Activated CD8-positive, alpha-beta memory T cell treated with anti-CD3 and anti-CD28 coated beads, Interleukin-2, amount 10 ng/mL, durations not matched to agents 7 days and 5 days (primary cell): ENCODE measurements around the gene TIAM2. TPM values are rescaled to one million over a fixed set of nuclear protein-coding genes. Genes with fewer than 3 reads are reported as not detected.

Experiments
- ATAC-seq: fragments of 150-1000 bp; cut with Tn5 transposase; one replicate; pipeline ENCODE4 v1.10.0; 2021; ENCODE audit warnings: moderate library complexity
- CTCF ChIA-PET: fragments of 350-600 bp; sonication (Branson Sonifier 250); formaldehyde crosslinking; loops from one replicate; lab custom pipeline; 2021; ENCODE audit warnings: antibody characterized with exemption; lab: Charles Lee
- DNase-seq: peaks from one replicate; pipeline ENCODE4 v3.0.0-alpha.2; 2020
- H3K27ac Mint-ChIP-seq: one replicate; pipeline ENCODE4 v1.8.0; 2021; ENCODE audit warnings: mild to moderate bottlenecking, mixed read lengths
- H3K27me3 Mint-ChIP-seq: one replicate; pipeline ENCODE4 v1.8.0; 2021; ENCODE audit warnings: mixed read lengths
- H3K36me3 Mint-ChIP-seq: one replicate; pipeline ENCODE4 v1.8.0; 2021; ENCODE audit warnings: mild to moderate bottlenecking, mixed read lengths
- H3K4me1 Mint-ChIP-seq: one replicate; pipeline ENCODE4 v1.8.0; 2021; ENCODE audit warnings: mixed read lengths
- H3K4me3 Mint-ChIP-seq: one replicate; pipeline ENCODE4 v1.8.0; 2021; ENCODE audit warnings: mild to moderate bottlenecking, moderate library complexity, mixed read lengths
- H3K9me3 Mint-ChIP-seq: one replicate; pipeline ENCODE4 v1.8.0; 2022; ENCODE audit warnings: low read depth, mixed read lengths
- total RNA-seq, 2 experiments: library from RNA; stranded (reverse); gene quantifications; one replicate each; pipeline ENCODE4 v1.2.3, GENCODE V29; 2021

The TIAM2 gene
- total RNA-seq, 2 experiments from 2014 or later = 6.9 to 14.6 TPM

DNA sequence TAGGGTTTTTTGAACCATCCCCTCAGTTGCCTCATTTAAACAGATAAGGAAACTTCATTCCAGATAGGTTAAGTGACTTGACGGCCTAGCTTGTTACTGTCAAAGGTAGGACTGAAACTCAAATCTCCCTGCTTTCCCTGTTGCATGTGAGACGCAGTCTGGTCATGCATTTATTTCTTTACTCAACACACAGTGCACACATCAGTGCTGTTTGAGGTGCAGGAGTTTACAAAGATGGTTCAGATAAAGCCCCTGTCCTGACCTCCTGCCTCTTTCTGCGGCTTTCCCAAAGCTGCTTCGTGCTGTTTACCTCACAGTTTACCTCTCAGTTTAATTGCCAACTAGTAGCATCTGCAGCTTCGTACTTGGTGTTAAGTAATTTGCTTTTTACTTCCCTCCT, 26.6 kb downstream of the TIAM2 start:
- no peak overlapping the region for H3K27ac Mint-ChIP-seq
- no peaks in the 10 kb centered on the region for H3K9me3 Mint-ChIP-seq
- CTCF ChIA-PET = interaction anchor here (0.6 kb wide), 1 partner anchor 94 kb away, joined by 3 read pairs; no protein-coding TSS in a partner anchor
- DNase-seq = no peak
- H3K27me3 Mint-ChIP-seq = no peaks in the 10 kb centered on the region
- H3K4me1 Mint-ChIP-seq = no peaks in the 10 kb centered on the region
- no peak for ATAC-seq
- H3K36me3 Mint-ChIP-seq = no peaks in the 10 kb centered on the region
- H3K4me3 Mint-ChIP-seq = no peak overlapping the region

DNA sequence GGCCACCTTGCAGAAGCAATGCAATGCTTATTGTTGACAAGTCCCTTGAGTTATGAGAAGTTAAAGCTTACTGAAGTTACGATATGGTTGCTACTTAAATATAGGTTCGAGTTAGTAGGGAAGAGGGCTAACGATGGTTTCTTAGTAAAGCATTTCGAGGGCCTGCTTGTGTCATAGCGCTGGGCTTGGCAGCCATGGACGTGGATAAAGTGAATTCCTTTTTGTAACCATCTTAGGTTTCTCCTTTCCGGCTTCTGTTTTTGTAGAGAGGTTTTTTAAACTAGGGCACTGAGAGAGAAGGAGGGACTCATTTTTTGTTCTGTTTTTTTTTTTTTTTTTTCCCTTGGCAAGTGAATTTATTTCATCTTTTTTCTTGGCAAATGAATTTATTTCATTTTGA, 27.6 kb downstream of the TIAM2 start:
- Mint-ChIP-seq H3K4me3 (no peak overlapping the region), H3K4me1 (no peaks in the 10 kb centered on the region), H3K36me3 (no peaks in the 10 kb centered on the region), H3K9me3 (no peaks in the 10 kb centered on the region), H3K27ac (no peak overlapping the region), H3K27me3 (no peaks in the 10 kb centered on the region)
- CTCF ChIA-PET = no interaction called here
- ATAC-seq = no peak
- DNase-seq = no peak

DNA sequence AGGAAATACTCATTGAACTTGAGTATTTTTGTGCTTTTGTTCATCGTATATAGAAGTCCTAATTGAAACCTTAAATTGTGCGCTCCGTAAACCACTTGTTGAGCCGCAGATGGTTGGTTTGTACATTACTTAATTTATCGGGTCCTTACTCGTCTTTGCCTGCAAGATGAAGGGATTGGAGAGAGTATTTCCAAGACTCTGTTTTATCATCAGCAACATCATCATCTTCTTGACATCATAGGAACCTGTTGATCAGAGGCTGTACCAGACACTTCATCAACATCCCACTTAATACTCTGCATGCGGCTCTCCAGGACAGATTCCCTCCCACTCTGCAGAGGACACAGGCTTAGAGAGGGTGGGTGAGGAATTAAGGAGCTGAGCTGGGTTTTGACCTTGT, 28.6 kb downstream of the TIAM2 start:
- no peak for ATAC-seq
- no peak for DNase-seq
- no peaks in the 10 kb centered on the region for H3K9me3 Mint-ChIP-seq
- no peaks in the 10 kb centered on the region for H3K36me3 Mint-ChIP-seq
- no peak overlapping the region for H3K4me3 Mint-ChIP-seq
- no peaks in the 10 kb centered on the region for H3K4me1 Mint-ChIP-seq
- no peak overlapping the region for H3K27ac Mint-ChIP-seq
- H3K27me3 Mint-ChIP-seq = no peaks in the 10 kb centered on the region
- CTCF ChIA-PET = interaction anchor here (0.6 kb wide), 1 partner anchor 395 kb away, joined by 3 read pairs; no protein-coding TSS in a partner anchor

DNA sequence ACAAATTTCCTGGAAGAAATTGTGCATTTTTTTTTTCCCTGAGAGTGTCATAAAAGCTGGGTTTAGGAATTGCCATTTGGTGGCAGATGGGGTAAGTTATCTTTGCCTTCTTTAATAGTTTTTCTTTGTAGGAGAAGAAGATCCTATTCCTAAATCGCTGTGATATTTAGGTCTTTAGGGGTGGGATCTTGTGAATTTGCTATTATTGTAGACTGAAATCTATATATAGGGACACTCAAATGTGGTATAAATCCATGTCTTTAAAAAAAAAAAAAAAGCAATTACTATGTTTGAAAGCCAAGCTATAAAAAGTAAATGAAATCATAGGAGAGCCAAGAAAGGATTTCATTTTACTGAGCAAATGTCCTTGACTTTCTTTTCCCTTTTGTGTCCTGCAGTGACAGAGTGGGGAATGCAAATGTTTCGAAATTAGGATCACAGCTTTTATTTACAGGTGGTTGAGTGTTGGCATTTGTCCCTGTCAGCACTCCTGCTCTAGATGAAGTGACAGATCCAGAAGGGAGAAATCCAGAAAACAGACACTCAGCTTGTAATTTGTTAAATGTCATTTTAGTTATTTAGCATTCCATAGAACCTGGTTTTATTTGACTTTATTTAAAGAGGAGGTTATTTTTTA, 29.4 kb downstream of the TIAM2 start:
- CTCF ChIA-PET = interaction anchor here (0.6 kb wide), 1 partner anchor 396 kb away, joined by 3 read pairs; no protein-coding TSS in a partner anchor
- H3K4me1 Mint-ChIP-seq = no peaks in the 10 kb centered on the region
- DNase-seq = no peak
- no peak overlapping the region for H3K4me3 Mint-ChIP-seq
- no peaks in the 10 kb centered on the region for H3K9me3 Mint-ChIP-seq
- no peaks in the 10 kb centered on the region for H3K36me3 Mint-ChIP-seq
- no peak for ATAC-seq
- no peak overlapping the region for H3K27ac Mint-ChIP-seq
- H3K27me3 Mint-ChIP-seq = no peaks in the 10 kb centered on the region

DNA sequence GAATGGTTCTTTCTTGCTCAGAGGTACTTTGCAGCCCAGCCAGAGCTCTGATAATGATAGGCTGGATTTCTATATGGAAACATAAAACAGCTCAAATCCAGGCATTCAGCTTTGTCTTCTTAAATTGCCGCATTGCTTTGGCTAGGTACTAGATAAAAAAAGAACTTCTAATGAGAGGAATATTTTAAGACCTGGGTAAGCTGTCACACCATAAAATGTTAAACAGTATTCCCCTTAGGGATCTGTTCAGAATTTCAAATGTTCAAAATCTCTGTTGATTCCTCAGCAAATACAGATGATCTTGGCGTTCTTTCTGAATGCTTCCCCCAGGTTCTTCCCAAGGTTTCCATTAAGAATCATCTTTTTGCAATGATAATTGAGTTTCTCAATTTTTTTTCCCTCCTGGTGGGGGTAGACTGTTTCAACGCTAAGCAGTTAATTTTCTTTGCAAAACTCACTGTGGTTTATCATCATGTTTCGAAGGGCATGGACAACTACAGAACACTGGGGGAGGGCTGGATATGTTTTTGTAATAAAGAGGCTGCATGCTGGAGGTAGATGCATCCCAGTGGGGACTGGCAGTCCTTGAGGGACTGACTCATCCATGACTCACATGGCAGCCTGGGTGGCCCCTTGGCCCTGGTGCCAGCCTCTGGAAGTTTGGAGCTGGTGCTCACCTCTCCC, 31.0 kb downstream of the TIAM2 start:
- Mint-ChIP-seq H3K4me1 (no peaks in the 10 kb centered on the region), H3K27me3 (no peaks in the 10 kb centered on the region), H3K9me3 (no peaks in the 10 kb centered on the region), H3K27ac (no peak overlapping the region), H3K4me3 (no peak overlapping the region), H3K36me3 (no peaks in the 10 kb centered on the region)
- no peak for ATAC-seq
- CTCF ChIA-PET = no interaction called here
- no peak for DNase-seq

DNA sequence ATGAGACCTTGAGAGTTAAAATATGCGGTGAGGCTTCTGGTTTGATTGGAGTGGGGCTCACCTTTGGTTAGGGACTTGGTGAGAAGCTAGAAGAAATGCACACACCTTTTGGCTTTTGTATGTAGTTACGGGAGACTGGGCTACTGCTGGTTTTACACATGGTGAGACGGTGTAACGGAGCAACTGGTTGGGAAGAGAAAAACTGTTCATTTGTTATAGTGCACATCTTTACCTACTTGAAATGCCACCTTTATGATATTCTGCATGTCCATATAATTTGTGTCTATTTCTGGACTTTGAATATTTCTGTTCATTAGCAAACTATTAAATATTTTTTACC, 31.6 kb downstream of the TIAM2 start:
- H3K9me3 Mint-ChIP-seq = no peaks in the 10 kb centered on the region
- no peak overlapping the region for H3K27ac Mint-ChIP-seq
- no peak for DNase-seq
- no peaks in the 10 kb centered on the region for H3K27me3 Mint-ChIP-seq
- CTCF ChIA-PET = no interaction called here
- no peaks in the 10 kb centered on the region for H3K36me3 Mint-ChIP-seq
- H3K4me1 Mint-ChIP-seq = no peaks in the 10 kb centered on the region
- ATAC-seq = no peak
- H3K4me3 Mint-ChIP-seq = no peak overlapping the region

DNA sequence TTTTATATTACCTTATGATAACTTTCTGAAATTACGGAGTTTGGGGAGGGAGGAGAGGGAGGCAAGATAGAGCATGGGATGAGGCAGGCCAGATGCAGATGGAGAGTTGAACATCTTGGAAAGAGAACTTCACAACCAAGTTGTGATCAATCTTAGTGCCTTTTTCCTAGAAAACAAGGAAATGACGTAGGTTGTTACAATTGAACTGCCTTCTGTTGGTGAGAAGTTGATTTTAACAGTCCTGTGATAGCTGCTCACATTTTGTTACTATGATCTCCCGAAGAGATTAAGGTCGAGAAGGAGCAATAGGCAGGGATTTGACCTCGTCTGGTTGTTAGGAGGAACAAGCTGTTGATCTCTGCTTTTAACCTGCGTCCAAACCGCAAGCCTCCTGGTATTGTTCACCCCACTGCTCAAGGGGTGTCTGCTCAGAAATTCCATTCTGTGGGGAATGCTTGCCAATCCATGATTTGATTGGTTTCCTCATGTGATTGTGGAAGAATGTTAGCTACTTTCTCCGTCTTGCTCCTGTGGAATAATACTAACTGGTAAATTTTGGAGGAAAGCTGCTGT, 35.1 kb downstream of the TIAM2 start:
- H3K36me3 Mint-ChIP-seq = no peaks in the 10 kb centered on the region
- no peak overlapping the region for H3K27ac Mint-ChIP-seq
- DNase-seq (no peak), ATAC-seq (no peak)
- no peaks in the 10 kb centered on the region for H3K9me3 Mint-ChIP-seq
- no peak overlapping the region for H3K4me3 Mint-ChIP-seq
- no peaks in the 10 kb centered on the region for H3K27me3 Mint-ChIP-seq
- H3K4me1 Mint-ChIP-seq = no peaks in the 10 kb centered on the region
- CTCF ChIA-PET = no interaction called here

DNA sequence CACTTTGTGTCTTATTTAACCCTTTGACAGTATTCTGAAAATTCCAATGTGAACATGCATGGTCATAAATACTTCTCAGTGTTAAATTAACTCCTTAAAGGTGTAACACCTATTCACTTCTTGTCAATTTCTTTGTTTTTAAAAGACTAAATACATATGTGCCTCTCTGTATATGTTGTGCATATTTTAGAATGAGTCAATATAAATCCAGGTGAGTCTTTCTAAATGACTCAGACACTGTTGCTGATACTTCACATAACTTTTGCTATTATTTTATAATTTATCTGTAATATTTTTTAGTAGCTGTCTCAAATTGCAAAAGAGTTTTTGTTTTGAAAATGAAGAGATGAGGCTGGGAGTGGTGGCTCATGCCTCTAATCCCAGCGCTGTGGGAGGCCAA, 36.0 kb downstream of the TIAM2 start:
- Mint-ChIP-seq H3K27me3 (no peaks in the 10 kb centered on the region), H3K9me3 (no peaks in the 10 kb centered on the region), H3K4me1 (no peaks in the 10 kb centered on the region), H3K36me3 (no peaks in the 10 kb centered on the region), H3K4me3 (no peak overlapping the region), H3K27ac (no peak overlapping the region)
- DNase-seq = no peak
- CTCF ChIA-PET = no interaction called here
- no peak for ATAC-seq

DNA sequence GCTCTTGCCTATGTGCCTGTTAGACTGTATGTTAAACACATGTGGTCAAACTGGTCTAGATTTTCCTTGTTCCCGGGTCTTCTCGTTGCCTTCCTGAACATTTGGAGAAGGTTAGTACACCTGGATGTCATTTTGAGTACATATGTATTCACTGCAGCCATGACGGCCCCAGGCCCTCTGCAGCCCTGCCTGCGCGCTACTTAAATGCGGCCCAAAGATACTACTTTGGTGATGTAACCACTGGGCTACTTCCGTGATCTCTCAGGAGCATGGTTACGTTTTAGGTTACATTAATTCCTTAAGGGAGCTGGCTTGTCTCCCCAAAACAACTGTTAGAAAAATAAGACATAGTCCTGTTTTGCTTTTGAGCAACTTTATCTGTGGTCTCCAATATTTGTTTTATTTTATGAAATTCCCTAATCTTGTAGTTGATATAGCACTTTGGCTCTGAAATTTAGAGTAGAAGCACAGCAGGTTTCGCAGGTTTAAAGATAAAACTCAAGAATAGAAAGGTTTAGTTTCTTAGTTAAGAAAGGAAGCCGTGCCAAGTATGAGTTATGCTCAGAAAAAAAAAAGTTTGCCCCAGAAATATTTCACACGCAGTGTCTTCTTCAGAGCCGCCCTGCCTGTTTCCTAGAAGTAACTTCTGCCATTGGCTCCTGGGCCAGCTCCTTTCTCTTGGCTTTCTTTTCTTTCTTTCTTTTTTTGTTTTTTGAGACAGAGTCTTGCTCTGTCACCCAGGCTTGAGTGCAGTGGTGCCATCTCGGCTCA, 38.1 kb downstream of the TIAM2 start:
- H3K9me3 Mint-ChIP-seq = no peaks in the 10 kb centered on the region
- no peak overlapping the region for H3K27ac Mint-ChIP-seq
- DNase-seq (no peak), ATAC-seq (no peak)
- no peak overlapping the region for H3K4me3 Mint-ChIP-seq
- no peaks in the 10 kb centered on the region for H3K36me3 Mint-ChIP-seq
- CTCF ChIA-PET = interaction anchor here (1.0 kb wide), 1 partner anchor 215 kb away, joined by 3 read pairs; no protein-coding TSS in a partner anchor
- no peaks in the 10 kb centered on the region for H3K27me3 Mint-ChIP-seq
- no peaks in the 10 kb centered on the region for H3K4me1 Mint-ChIP-seq

DNA sequence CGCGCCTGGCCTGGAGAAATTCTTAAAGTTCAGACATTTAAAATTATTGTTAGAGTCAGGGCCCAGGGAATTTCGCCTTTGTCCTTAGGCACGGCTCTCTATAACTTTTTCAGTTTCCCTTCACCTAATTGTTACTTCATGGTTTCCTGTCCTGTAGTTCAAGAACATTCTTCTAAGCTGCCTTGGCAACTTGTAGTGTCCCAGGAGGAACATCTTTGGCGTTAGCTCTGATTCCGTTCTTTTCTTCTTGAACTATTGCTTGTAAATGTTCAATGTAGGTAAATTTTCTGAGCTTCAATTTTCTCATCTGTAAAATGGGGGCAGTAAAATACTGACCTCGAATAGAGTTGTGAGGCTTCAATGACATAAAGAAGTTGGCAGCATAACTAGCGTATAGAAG, 41.8 kb downstream of the TIAM2 start:
- CTCF ChIA-PET = no interaction called here
- ATAC-seq = no peak
- Mint-ChIP-seq H3K4me3 (no peak overlapping the region), H3K36me3 (no peaks in the 10 kb centered on the region), H3K27ac (no peak overlapping the region), H3K27me3 (no peaks in the 10 kb centered on the region), H3K9me3 (no peaks in the 10 kb centered on the region), H3K4me1 (no peaks in the 10 kb centered on the region)
- no peak for DNase-seq

DNA sequence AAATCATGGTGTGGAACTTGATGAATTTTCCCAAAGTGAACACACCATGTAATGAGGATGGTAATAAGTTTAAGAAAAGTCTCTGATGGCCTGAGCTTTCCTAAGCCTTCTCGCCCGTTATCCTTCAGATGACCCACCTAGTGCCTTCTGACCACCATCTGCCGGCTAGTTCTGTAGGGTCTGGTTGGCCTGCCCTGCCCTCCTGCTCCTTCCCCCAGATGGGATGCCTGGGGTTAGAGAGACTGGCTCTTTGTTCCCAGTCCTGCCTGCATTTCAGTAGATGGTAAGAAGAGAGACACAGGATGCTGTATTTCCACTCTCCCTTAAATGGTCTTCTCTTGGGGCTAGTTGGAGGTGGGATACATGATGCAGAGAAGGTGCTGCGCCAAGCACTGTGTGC, 43.0 kb downstream of the TIAM2 start:
- Mint-ChIP-seq H3K4me3 (no peak overlapping the region), H3K27ac (no peak overlapping the region), H3K27me3 (no peaks in the 10 kb centered on the region), H3K4me1 (no peaks in the 10 kb centered on the region), H3K9me3 (no peaks in the 10 kb centered on the region), H3K36me3 (no peaks in the 10 kb centered on the region)
- CTCF ChIA-PET = no interaction called here
- DNase-seq (no peak), ATAC-seq (no peak)

DNA sequence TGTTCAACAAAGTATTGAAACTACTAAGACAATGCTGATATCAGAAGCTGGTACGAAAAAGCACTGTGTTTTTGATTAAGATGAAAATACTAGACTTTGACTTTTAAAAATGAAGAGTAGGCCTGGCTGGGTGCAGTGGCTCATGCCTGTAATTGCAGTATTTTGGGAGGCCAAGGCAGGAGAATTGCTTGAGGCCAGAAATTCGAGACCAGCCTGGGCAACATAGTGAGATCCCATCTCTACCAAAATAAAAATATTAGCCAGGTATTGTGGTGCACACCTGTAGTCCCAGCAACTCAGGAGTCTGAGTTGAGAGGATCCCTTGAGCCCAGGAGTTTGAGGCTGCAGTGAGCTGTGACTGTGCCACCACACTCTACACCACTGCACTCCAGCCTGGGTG, 43.4 kb downstream of the TIAM2 start:
- H3K27ac Mint-ChIP-seq = no peak overlapping the region
- H3K4me3 Mint-ChIP-seq = no peak overlapping the region
- DNase-seq = no peak
- no peaks in the 10 kb centered on the region for H3K27me3 Mint-ChIP-seq
- ATAC-seq = no peak
- H3K36me3 Mint-ChIP-seq = no peaks in the 10 kb centered on the region
- CTCF ChIA-PET = no interaction called here
- H3K4me1 Mint-ChIP-seq = no peaks in the 10 kb centered on the region
- no peaks in the 10 kb centered on the region for H3K9me3 Mint-ChIP-seq

DNA sequence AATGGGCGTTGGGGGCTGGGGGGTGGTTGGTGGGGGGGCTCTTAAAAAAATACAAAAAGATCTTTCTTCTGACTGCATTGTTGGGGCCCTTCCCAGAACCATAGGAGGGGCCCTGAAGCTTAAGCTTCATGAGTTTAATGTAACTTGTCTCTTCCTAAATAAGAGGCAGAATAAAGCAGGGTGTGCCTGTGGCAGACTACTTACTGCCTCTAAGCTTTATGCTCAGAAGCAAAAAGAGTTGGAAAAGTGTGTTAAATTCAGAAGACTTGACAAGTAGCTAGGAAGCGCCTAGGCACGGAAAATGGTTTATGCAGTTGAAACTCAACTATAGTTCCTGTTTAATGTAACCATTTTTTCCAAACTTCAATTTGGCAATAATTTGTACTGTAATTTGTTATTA, 44.5 kb downstream of the TIAM2 start:
- H3K27ac Mint-ChIP-seq = no peak overlapping the region
- DNase-seq (no peak), ATAC-seq (no peak)
- H3K36me3 Mint-ChIP-seq = no peaks in the 10 kb centered on the region
- H3K4me3 Mint-ChIP-seq = no peak overlapping the region
- H3K4me1 Mint-ChIP-seq = no peaks in the 10 kb centered on the region
- CTCF ChIA-PET = no interaction called here
- H3K27me3 Mint-ChIP-seq = no peaks in the 10 kb centered on the region
- no peaks in the 10 kb centered on the region for H3K9me3 Mint-ChIP-seq
